OCI-LY1 (cell line): ENCODE measurements around the gene CCDC71L.

Source experiments
- H2AFZ ChIP-seq: fragments of 200-600 bp; sonication (generic), shearing (Covaris generic); 2 replicates; pipeline ENCODE4 v1.6.0; 2014; ENCODE audit warnings: antibody characterized with exemption, mild to moderate bottlenecking, low read length
- H3F3A ChIP-seq: fragments of 200-600 bp; sonication (generic), shearing (Covaris generic); 2 replicates; pipeline ENCODE4 v1.6.0; 2014; ENCODE audit warnings: mild to moderate bottlenecking, antibody characterized with exemption, low read length, moderate library complexity; ENCODE audit not compliant: insufficient read depth
- H3K27ac ChIP-seq: fragments of 200-600 bp; sonication (generic); 2 replicates; pipeline ENCODE4 v1.5.1; 2014; ENCODE audit warnings: low read length, mixed run types, mild to moderate bottlenecking, low read depth; ENCODE audit not compliant: poor library complexity, severe bottlenecking
- H3K27me3 ChIP-seq: fragments of 200-600 bp; sonication (generic); 2 replicates; pipeline ENCODE4 v1.6.0; 2014; ENCODE audit warnings: antibody characterized with exemption, mild to moderate bottlenecking, low read length, moderate library complexity; ENCODE audit not compliant: insufficient read depth
- H3K36me3 ChIP-seq: fragments of 200-600 bp; sonication (generic); 2 replicates; pipeline ENCODE4 v1.6.1; 2014; ENCODE audit warnings: mild to moderate bottlenecking, antibody characterized with exemption, low read length, moderate library complexity, mixed read lengths; ENCODE audit not compliant: insufficient read depth
- H3K4me1 ChIP-seq: fragments of 200-600 bp; sonication (generic); 2 replicates; pipeline ENCODE4 v1.5.1; 2014; ENCODE audit warnings: mild to moderate bottlenecking, low read length, moderate library complexity; ENCODE audit not compliant: insufficient read depth, severe bottlenecking
- H3K4me2 ChIP-seq: fragments of 200-600 bp; sonication (generic), shearing (Covaris generic); 2 replicates; pipeline ENCODE4 v1.6.1; 2014; ENCODE audit warnings: low read length
- H3K4me3 ChIP-seq: fragments of 200-600 bp; sonication (generic); 2 replicates; pipeline ENCODE4 v1.5.1; 2014; ENCODE audit warnings: low read length, low read depth, mild to moderate bottlenecking, mixed read lengths; ENCODE audit not compliant: poor library complexity, severe bottlenecking
- H3K79me2 ChIP-seq: fragments of 200-600 bp; shearing (Covaris generic); 2 replicates; pipeline ENCODE4 v1.6.1; 2016; ENCODE audit warnings: mixed run types, low read length, mixed read lengths; ENCODE audit not compliant: insufficient read depth
- H3K9ac ChIP-seq: fragments of 200-600 bp; sonication (generic), shearing (Covaris generic); 2 replicates; pipeline ENCODE4 v1.6.1; 2014; ENCODE audit warnings: mild to moderate bottlenecking, low read length, mixed read lengths
- H3K9me2 ChIP-seq: fragments of 200-600 bp; sonication (generic), shearing (Covaris generic); 2 replicates; pipeline ENCODE4 v1.6.1; 2014; ENCODE audit warnings: low read depth, mild to moderate bottlenecking, low read length, mixed read lengths
- H3K9me3 ChIP-seq: fragments of 200-600 bp; shearing (Covaris generic); 2 replicates; pipeline ENCODE4 v1.6.1; 2014; ENCODE audit warnings: low read length, mixed read lengths
- H4K20me1 ChIP-seq: fragments of 200-600 bp; sonication (generic), shearing (Covaris generic); 2 replicates; pipeline ENCODE4 v1.6.0; 2016; ENCODE audit warnings: mild to moderate bottlenecking, low read length; ENCODE audit not compliant: insufficient read depth
- CTCF ChIP-seq: fragments of 200-600 bp; sonication (generic), shearing (Covaris generic); IDR thresholded peaks from 2 replicates; pipeline ENCODE4 v1.5.1; 2017; ENCODE audit warnings: mild to moderate bottlenecking, antibody characterized with exemption, low read length, moderate library complexity, mixed read lengths
- EZH2 ChIP-seq: fragments of 200-600 bp; sonication (generic), shearing (Covaris generic); IDR thresholded peaks from 2 replicates; pipeline ENCODE4 v1.8.0; 2017; ENCODE audit warnings: borderline replicate concordance, mixed run types, mild to moderate bottlenecking, antibody characterized with exemption, low read length, moderate library complexity, mixed read lengths

Gene CCDC71L

GRCh38 chr7:106614751-106615150, 46.2 kb downstream of the CCDC71L start:
- Histone ChIP-seq H3K4me3 (no peak overlapping the region), H4K20me1 (no peaks in the 10 kb centered on the region), H3K4me2 (no peak overlapping the region), H3K9me2 (no peaks in the 10 kb centered on the region), H3K4me1 (no peaks in the 10 kb centered on the region), H3K79me2 (no peaks in the 10 kb centered on the region), H2AFZ (no peak overlapping the region), H3K27me3 (no peaks in the 10 kb centered on the region), H3K36me3 (no peaks in the 10 kb centered on the region), H3K27ac (no peak overlapping the region), H3K9ac (no peak overlapping the region), H3K9me3 (no peaks in the 10 kb centered on the region), H3F3A (no peaks in the 10 kb centered on the region)
- no peak for TF ChIP-seq EZH2
- no peak for TF ChIP-seq CTCF

- Histone ChIP-seq H3K27me3 (no peaks in the 10 kb centered on the region), H3K36me3 (no peaks in the 10 kb centered on the region), H3K9me3 (no peaks in the 10 kb centered on the region), H3K9ac (no peak overlapping the region), H3K9me2 (no peaks in the 10 kb centered on the region), H3F3A (no peaks in the 10 kb centered on the region), H3K79me2 (no peaks in the 10 kb centered on the region), H3K4me3 (no peak overlapping the region), H3K4me1 (no peaks in the 10 kb centered on the region), H3K4me2 (no peak overlapping the region), H2AFZ (no peak overlapping the region), H4K20me1 (no peaks in the 10 kb centered on the region), H3K27ac (no peak overlapping the region)
- TF ChIP-seq EZH2 = no peak
- TF ChIP-seq CTCF = no peak
Observed at GRCh38 chr7:106613848-106614560, 47.0 kb downstream of the CCDC71L start.

GRCh38 chr7:106613279-106613678, 47.7 kb downstream of the CCDC71L start:
- no peaks in the 10 kb centered on the region for H3K36me3 ChIP-seq
- no peaks in the 10 kb centered on the region for H3K27me3 ChIP-seq
- H4K20me1 ChIP-seq = no peaks in the 10 kb centered on the region
- no peak overlapping the region for H3K4me3 ChIP-seq
- H3F3A ChIP-seq = no peaks in the 10 kb centered on the region
- no peaks in the 10 kb centered on the region for H3K4me1 ChIP-seq
- no peaks in the 10 kb centered on the region for H3K79me2 ChIP-seq
- no peaks in the 10 kb centered on the region for H3K9me3 ChIP-seq
- H3K4me2 ChIP-seq = no peak overlapping the region
- H3K27ac ChIP-seq = no peak overlapping the region
- no peak overlapping the region for H2AFZ ChIP-seq
- H3K9ac ChIP-seq = no peak overlapping the region
- H3K9me2 ChIP-seq = no peaks in the 10 kb centered on the region
- TF ChIP-seq EZH2 = no peak
- no peak for TF ChIP-seq CTCF
